GM21717 (cell line): ENCODE results near the gene NAB2.
A peak's percentile ranks its signal among the peaks of the same experiment; 100 is the strongest.
"Not testable (repeated sequence)": the region's sequence is repeated elsewhere in the genome, so short reads cannot be mapped to it uniquely, and the experiment has no call there.

ENCODE experiments used
- ATAC-seq: cut with Tn5 transposase; IDR thresholded peaks from one replicate; pipeline ENCODE4 v1.9.1; 2021; ENCODE audit warnings: mild to moderate bottlenecking, moderate library complexity; ENCODE audit not compliant: unreplicated experiment

NAB2 gene

DNA sequence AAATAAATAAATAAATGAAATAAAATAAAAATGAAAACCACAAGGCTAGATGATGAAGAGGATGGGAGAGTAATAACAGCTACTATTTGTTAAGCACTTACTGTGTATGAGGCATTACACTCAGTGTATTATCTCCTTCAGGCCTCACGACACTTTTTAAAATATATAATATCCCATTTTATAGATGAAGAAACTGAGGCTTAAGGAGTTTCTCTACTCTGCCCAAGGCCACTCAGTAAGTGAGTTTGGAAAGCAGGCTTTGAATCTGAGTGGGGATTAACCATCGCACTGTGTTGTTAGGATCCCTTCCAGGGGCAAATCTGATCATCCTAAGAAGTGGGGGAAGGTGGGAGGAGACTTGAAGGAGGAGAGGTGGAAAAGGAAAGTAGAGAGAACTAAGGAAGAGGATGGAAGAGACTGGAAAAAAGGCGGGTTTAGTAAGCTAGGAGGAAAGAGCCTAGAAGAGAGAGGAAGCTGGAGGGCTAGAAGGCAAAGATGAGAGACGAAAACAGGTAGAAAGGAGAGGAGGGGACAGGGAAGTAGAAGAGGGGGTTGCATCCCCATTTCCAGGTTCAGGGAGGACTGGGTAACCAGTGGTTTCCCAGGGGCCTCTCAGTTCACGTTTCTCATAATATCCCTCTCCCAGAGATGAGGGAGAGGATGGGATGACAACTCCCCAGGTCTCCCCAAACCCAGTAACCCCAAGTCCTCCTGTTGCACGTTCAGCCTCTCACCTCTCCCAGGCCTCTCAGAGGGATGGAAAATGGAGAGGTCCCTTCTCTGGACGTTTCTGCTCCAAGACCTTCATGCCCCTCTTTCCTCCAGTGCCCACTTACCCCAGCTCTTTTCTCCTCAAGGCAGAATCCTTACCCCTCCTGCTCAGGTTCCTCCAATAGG lies 20.5 kb downstream of the NAB2 start:
- no peak for ATAC-seq

DNA sequence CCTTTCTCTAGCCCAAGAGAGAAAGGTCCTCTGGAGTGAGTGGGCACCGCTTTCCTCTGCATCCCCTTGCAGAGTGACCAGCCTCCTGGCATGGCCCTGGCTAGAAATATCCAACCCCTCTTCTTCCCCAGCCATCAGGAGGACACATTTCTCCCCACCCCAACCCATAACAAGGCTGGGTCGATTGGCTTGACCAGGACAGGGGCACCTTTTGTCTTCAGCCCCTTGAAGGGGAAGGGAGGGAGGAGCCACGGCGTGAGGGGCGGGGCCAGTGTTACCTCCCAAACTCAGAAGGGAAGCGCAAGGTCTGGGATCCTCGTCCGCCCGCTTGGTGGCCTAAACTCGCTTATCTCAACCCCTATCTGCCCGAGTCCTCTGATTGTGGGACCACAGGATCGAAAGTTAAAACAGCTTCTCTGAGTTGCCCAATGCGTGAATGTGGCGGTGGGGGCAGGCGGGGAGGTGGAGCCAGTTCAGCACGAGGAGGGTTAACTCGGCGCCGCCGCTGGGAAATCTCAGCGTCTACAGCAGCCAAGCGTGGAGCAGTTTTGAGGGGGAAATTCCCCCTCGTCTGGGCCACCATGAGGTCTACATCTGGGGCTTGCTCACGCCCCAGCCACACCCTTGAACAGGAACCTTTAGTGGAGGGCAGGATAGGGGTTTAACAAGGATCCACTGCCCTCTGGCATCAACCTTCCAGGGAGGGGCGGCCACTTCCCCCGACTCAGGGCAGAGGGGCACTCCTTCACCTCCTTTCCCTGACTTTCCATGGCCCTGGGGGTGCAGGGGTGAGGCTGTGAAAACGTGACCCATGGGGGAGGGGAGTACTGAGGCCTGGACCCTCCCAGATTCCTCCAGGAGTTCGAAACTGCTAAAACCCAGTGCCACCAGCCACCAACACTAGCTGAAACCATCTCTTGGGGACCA lies 21.5 kb downstream of the NAB2 start:
- ATAC-seq: peak; percentile 43

DNA sequence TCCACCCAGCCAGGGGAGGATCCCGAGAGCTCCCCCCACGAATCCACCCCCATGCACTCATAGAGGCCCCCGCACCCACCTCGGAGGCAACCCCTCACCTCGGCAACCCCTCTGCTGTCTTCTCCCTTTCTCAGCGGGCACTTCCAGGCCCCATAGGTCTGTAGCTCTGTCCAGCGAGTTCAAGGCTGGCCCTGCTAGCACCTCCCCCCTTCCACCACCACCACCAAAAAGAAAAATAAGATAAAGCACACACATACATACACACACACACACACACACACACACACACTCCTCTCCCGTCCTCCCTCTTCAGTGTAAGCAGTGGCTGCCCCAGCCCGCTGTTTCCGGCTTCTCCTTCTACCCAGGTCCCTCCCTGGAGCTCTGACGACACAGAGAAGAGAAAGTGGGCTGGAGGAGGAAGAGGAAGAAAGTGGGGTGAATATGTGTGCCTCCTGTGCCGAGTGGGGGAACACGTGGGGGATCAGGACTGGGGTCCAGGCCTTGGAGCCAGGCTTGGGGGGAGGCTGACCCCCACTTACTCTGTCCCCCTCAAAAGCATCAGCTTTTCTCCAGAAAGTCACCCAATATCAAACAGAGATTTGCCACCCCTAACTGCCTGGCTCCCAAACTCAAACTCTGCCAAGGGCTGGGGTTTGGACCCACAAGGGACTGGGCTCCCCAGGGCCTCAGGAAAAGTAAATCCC lies 22.3 kb downstream of the NAB2 start, which contains the start of gene STAT6:
STAT6 (minus strand) TSS at position 332 of the 704 bp plus-strand sequence. CDS start 3,084 bp downstream, outside the sequence.
- ATAC-seq: peak; percentile 44

DNA sequence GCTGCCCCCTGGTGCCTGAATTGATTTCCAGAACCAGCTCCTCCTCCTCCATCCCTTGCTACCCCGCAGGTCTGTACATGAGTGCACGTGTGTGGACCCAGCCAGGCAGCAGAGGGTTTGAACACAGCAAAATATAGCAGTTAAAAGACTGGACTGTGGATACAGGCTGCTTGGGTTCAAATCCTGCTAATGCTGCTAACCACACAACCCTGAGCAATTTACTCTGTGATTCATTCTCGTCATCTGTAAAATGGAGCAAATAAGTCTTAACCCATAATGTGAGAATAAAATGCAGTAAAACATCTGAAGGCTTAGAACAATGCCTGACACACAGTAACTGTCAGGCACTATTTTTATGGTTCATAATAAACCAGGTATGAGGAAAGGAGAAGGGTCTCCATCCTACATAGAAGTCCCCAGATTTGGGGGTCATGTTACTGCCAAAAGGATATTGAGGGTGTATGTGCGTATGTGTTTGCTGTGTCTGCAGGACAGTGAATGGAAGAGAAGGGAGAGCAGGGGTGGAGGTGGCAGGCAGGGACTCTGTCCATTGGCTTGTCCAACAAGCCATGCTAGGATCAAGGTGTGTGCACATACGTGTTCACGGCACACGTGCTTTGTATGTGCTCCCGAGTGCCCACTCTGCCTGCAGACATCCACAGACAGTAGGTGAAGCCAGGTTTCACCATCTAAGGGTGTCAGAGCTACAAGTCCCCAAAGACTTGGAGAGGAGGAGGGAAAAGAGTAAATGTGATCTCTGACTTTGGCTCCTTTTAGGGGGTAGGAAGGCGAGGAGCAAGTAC lies 23.8 kb downstream of the NAB2 start:
- ATAC-seq: peak; percentile 48

DNA sequence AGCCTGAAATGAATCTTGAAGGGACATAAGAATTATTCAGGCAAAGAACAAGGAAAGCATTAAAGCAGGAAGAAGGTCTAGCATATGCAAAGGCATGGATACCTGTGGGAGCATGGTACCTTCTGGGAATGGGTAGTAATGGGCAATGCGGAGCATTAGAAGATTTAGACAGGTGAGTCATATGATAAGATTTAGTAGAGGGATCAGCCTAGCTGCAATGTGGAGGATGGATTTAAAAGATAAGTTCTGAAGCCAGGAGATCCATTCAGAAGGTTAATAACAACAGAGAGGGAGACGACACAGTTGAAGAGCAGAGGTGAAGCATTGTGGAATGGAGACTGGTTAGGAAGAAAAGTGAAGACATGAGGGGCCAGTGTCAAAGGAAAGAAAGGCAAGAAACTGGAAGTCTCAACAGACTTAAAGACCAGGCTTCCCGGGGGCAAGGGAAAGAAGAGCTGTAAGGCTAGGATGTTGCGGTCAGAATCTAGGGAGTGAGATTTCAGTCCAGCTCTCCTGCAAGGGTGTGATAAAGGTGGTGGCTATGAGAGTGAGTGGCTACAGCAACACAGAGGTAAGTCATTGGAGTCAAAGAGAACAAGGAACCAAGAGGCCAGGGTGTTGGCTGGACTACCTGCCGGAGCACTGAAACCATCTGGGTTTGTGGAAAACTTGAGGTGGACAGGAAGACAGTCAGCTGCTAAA lies 27.8 kb downstream of the NAB2 start:
- ATAC-seq: no peak

DNA sequence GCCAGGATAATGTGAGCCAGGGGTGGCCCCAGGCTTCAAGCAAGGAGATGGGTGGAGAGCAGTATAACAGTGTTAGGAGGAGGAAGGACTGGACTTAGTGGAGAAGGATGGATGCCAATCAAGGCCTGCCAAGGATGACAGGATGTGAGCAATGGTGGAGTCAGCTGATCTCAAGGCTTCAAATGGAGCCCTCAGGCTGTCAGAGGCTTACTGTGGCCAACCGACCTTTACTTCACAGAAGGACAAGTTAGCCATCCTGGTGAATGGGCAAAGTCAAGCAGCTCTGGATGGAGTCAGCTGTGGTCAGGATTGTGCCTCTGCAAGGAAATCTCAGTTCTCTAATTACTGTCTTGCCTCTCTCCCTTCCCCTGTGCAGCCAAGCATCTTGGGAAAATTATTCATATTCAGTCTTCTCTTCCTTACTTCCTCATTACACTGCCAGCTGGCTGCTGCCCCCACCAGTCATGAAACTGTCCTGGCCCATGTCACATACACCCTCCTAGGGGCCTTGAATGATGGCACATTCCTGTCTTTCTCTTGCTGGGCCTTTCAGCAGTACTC lies 29.9 kb downstream of the NAB2 start:
- peak; percentile 63 for ATAC-seq

DNA sequence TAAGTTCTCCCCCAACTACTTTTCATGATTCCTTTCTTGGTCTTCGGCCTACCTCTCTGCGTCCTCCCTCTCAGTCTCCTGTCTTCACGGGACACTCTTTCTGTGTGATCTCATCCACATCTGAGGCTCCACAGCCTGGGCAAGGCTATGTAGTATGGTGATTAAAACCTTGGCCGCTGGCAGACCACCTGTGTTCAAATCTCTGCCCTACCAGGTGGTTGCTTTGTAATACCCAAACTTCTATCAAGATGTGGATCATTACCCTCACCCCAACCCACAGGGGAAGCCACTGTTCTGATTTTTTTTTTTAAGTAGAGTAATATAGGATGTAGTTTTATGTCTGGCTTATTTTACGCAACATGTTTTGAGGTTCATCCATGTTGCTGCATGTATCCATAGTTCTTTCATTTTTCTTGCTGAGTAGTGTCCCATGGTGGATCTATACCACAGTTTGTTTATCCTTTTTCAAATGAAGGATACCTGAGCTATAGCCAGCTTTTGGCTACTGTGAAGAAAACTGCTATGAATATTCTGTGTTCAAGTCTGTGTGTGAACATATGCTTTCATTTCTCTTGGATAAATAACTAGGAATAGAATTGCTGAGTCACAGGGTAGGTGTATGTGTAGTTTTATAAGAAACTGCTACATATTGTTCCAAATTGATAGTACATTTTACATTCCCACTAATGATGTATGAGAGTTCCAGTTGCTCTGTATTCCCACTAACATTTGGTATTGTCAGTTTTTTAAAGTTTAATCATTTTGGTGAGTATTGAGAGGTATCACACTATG lies 30.6 kb downstream of the NAB2 start:
- ATAC-seq: no peak

DNA sequence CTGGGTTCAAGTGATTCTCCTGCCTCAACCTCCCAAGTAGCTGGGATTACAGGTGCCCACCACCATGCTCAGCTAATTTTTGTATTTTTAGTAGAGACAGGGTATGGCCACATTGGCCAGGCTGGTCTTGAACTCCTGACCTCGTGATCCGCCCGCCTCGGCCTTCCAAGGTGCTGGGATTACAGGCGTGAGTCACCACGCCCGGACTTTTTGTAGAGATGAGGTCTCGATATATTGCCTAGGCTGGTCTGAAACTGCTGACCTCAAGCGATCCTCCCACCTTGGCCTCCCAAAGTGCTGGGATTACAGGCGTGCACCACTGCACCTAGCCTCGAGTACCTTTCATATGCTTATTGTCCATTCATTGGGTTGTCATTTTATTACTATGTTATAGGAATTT lies 31.8 kb downstream of the NAB2 start:
- ATAC-seq: not testable (repeated sequence)

DNA sequence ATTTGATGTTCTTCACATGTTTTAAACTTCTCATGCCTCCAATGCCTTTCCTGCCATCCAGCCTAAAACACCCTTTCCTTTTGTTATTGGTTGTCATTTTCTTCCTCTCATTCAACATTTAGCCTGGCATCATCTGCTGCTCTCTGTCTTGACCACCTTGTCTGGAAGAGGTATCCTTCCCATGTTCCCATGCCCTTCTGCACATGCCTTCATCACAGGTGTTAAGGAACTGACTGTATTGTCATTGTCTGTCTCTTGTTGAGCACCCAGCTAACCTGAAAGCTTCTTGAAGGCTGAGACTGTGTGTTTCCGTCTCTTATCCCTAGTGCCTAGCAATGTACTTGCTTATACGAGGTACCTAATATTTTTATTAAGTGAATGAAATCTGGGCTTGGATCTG lies 34.9 kb downstream of the NAB2 start:
- ATAC-seq: no peak

DNA sequence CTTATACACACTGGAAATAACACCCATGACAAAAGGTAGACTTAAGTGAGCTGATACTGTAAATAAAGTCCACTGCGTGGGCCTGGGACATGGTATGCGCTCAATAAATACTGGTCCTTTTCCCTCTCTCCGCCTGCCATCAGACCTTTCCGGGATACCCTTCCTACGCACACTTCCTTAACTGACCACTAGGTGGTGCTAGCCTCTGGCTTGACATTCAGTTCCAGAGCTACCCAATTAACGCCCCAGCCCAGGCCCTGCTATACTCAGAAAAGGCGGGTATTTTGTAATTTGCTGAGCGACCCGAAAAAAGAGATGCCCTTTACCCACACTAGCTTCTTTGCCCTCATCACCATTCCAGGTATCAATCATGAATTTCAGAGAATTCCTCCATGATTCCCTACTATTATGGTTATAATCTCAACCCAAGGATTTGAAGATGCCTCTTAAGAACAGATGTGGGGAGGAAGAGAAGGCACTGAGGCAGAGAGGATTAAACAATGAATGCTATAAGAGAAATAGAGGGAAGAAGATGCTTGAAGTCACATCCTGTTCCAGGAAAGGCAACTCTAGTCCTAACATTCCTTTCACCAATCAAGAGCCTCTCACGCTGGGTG lies 35.5 kb downstream of the NAB2 start:
- no peak for ATAC-seq

DNA sequence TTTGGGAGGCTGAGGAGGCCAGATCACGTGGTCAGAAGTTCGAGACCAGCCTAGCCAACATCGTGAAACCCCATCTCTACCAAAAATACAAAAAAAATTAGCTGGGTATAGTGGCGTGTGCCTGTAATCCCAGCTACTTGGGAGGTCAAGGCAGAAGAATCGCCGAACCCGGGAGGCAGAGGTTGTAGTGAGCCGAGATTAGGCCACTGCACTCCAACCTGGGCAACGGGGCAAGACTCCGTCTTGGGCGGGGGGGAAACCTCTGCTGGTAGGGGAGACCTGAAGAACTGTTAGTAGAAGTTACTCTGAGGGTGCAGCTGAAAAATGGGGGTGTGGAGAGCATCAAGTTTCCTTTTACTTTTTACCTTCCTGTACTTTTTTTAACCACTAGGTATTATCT lies 37.1 kb downstream of the NAB2 start:
- ATAC-seq: no peak

DNA sequence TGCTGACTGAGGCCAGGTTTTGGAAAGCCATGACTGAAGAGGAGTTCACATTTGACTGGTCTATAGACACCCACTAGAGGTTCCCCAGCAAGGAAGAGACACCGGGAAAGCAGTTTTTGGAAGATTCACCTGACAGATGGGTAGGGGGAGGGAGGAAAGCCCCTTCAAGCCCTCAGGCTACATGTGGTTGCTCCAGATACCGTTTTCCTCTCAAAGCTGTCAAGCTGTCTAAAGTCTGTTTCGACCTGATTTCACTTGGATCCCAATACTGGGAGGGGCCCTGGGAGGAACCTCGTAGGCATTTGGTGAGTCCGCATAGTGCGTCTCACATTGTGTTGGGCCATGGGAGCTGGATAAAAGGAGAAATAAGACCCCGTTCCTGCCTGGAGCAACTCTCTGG lies 37.6 kb downstream of the NAB2 start:
- no peak for ATAC-seq

DNA sequence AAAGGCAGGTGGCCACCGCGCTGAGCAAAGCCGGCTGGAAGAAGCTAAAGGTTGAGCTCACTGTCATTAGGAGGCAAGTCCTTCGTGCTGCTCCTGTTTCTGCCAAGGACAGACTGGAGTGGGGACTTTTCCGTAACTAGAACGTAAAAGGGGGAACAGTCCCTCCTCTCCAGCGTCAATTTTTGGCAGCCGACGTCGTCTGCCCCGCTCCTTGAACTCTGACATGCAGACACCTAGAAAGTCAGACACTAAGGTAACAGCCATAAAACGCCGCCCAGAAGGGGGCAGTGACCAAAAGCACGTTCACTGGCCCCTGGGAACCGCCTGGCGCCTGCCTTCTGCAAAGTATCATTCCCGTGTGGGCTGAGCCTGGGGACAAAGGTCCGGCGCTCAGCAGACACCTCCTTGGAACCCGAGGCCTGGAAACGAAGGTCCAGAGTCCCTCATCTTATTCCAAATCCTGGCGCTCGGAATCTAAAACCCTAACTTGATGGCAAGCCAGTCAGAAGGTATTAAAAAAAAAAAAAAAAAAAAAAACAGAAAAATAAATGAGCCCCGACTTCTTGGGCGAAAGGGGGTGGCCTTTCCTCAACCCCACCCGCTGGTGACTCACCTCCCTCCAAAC lies 38.3 kb downstream of the NAB2 start:
- ATAC-seq: no peak

DNA sequence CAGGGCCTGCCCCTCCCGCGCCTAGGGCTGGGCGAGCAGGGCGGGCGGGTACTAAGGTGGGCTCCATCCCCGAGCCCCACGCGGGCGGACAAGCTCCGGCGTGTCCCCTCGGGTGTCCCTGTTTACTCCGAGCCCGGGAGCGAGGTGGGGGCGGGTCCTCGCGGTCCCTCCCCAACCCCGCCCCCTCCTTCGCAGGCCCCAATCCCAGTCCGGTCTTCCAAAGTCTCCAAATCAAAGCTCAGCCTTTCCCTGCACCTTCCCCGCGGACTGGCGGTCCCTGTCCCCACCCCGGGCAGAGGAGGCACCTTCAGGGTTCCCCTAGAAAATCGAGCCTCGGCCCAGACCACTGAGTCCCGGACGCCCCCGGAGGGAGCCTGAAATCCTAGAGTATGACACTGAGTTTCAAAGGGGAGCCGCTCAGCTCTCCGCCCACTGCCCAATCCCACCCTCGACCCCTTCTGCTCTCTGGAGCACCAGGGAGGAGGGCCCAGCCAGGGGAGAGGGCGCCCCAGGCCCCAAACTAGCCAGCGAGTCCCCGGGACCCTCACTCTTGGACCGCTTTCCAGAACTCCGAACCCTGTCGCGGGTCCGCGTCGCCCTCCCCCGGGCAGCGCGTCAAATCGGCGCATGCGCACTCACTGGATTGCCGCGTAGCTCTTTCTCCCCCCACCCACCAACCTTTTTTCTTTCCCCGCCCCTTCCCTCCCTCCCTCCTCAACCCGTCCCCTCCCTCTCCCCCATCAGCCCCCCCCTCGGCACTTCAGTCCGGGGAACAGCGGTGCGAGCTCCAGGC lies 39.0 kb downstream of the NAB2 start, which contains the start of gene LRP1:
LRP1 (plus strand) TSS at position 758 of the 793 bp plus-strand sequence. CDS start 482 bp downstream, outside the sequence.
- ATAC-seq: no peak

DNA sequence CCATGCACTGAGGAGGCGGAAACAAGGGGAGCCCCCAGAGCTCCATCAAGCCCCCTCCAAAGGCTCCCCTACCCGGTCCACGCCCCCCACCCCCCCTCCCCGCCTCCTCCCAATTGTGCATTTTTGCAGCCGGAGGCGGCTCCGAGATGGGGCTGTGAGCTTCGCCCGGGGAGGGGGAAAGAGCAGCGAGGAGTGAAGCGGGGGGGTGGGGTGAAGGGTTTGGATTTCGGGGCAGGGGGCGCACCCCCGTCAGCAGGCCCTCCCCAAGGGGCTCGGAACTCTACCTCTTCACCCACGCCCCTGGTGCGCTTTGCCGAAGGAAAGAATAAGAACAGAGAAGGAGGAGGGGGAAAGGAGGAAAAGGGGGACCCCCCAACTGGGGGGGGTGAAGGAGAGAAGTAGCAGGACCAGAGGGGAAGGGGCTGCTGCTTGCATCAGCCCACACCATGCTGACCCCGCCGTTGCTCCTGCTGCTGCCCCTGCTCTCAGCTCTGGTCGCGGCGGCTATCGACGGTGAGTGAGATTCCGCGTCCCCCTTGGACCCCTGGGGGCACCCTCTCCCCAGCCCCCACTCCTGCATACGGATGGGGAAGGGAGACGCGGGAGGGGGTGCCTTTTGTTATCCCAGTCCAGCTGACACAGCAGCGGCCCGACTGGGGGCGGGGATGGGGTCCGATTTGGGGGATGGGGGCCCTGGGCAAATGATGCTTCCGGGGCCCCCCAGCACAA lies 39.8 kb downstream of the NAB2 start:
- no peak for ATAC-seq

DNA sequence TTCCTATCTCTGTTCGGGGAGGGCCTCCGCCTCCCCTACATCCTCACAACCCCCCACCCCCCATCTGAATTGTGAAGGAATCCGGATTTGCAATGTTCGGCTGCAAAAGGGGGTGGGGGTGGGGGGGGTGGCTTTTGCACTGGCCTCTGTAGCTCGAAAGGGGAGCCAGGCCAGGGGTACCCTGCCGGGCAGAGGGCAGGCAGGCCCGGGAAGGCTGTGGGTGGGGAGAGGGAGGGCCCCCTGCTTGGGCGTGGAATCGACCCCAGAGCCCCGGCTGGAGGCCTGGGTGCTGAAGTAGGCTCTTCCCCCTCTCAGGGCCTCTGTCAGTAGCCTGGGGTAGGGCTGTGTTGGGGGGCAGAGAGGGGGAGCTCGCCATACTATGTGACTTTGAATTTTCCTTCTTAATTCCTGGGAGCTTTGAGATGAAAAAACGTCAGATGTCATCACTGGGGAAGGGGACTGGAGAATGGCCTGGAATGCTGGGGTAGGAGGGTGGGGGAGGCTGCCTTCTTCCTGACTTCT lies 40.5 kb downstream of the NAB2 start:
- ATAC-seq: no peak
